ENCODE data around the gene C10orf120.

C10orf120 gene

GRCh38 chr10:122702275-122702674 is 2.6 kb upstream of the C10orf120 start:
- no peak for DNase-seq

- DNase-seq, result no peak
These were observed 2.0 kb upstream of the C10orf120 start for GRCh38 chr10:122701652-122702051.

GRCh38 chr10:122696687-122697086 is 3.0 kb downstream of the C10orf120 start:
- DNase-seq, result no peak

- DNase-seq, result no peak
These were observed 6.9 kb downstream of the C10orf120 start for GRCh38 chr10:122692744-122693143.

GRCh38 chr10:122689146-122689820 is 10.4 kb downstream of the C10orf120 start:
- DNase-seq, result no peak

GRCh38 chr10:122688293-122688989 is 11.2 kb downstream of the C10orf120 start:
- DNase-seq, result no peak

- DNase-seq, result no peak
These were observed 17.1 kb downstream of the C10orf120 start for GRCh38 chr10:122682522-122682921.

- no peak for DNase-seq
These were observed 21.4 kb downstream of the C10orf120 start for GRCh38 chr10:122678266-122678665.

GRCh38 chr10:122675278-122675677 is 24.4 kb downstream of the C10orf120 start:
- DNase-seq, result no peak

- no peak for DNase-seq
These were observed 24.9 kb downstream of the C10orf120 start for GRCh38 chr10:122674781-122675180.

GRCh38 chr10:122673731-122674130 is 25.9 kb downstream of the C10orf120 start:
- DNase-seq, result no peak

- DNase-seq, result no peak
These were observed 26.4 kb downstream of the C10orf120 start for GRCh38 chr10:122673269-122673668.

- DNase-seq, result no peak
These were observed 27.0 kb downstream of the C10orf120 start for GRCh38 chr10:122672655-122673054.

GRCh38 chr10:122671355-122671754 is 28.3 kb downstream of the C10orf120 start:
- no peak for DNase-seq

- DNase-seq, result no peak
These were observed 29.8 kb downstream of the C10orf120 start for GRCh38 chr10:122669842-122670241.

- no peak for DNase-seq
These were observed 30.6 kb downstream of the C10orf120 start for GRCh38 chr10:122669045-122669444.

- DNase-seq, result no peak
These were observed 33.7 kb downstream of the C10orf120 start for GRCh38 chr10:122665946-122666345.

- DNase-seq, result no peak
These were observed 34.3 kb downstream of the C10orf120 start for GRCh38 chr10:122665329-122665860.

- no peak for DNase-seq
These were observed 35.1 kb downstream of the C10orf120 start for GRCh38 chr10:122664501-122664900.

- DNase-seq, result no peak
These were observed 36.0 kb downstream of the C10orf120 start for GRCh38 chr10:122663516-122664130.

GRCh38 chr10:122662231-122662630 is 37.4 kb downstream of the C10orf120 start:
- no peak for DNase-seq

GRCh38 chr10:122660696-122661095 is 39.0 kb downstream of the C10orf120 start:
- DNase-seq, result no peak

- no peak for DNase-seq
These were observed 40.0 kb downstream of the C10orf120 start for GRCh38 chr10:122659651-122660050.

GRCh38 chr10:122659126-122659525 is 40.5 kb downstream of the C10orf120 start:
- DNase-seq, result no peak

All from SHP77 treated with DMSO at 0.1 percent for 48 hours (cell line).